K562 (cell line): ENCODE results near the gene DNAH3. TPM values are rescaled to one million over a fixed set of nuclear protein-coding genes. Genes with fewer than 3 reads are reported as not detected.

Experiments used
- FOS ChIP-seq: IDR thresholded peaks from 3 replicates; pipeline ENCODE4 v1.6.1; 2011; ENCODE audit not compliant: insufficient read length; ENCODE audit errors: extremely low read depth
- MTA1 ChIP-seq: fragments of 450-650 bp; IDR thresholded peaks from 2 replicates; pipeline ENCODE4 v1.6.1; 2017; ENCODE audit warnings: borderline replicate concordance
- NBN ChIP-seq: fragments of 450-650 bp; IDR thresholded peaks from 2 replicates; pipeline ENCODE4 v1.6.1; 2016; ENCODE audit warnings: low read depth, mild to moderate bottlenecking
- SMARCC2 ChIP-seq: fragments of 450-650 bp; IDR thresholded peaks from 2 replicates; pipeline ENCODE4 v1.6.1; 2017; ENCODE audit warnings: antibody characterized with exemption, moderate library complexity, mild to moderate bottlenecking, low read depth
- SOX6 ChIP-seq: fragments of 450-650 bp; IDR thresholded peaks from 2 replicates; pipeline ENCODE4 v1.6.1; 2014; ENCODE audit warnings: mild to moderate bottlenecking
- THRB ChIP-seq: fragments of 450-650 bp; formaldehyde crosslinking; conservative IDR thresholded peaks from 2 replicates; pipeline ENCODE4 v1.4.0; 2022; ENCODE audit warnings: mild to moderate bottlenecking, missing genetic modification characterization
- polyA plus RNA-seq, 8 experiments: library from polyadenylated mRNA; depleted of rRNA in 4 of 8; stranded (reverse) in 5 of 8; unstranded in 3 of 8; fragments of >200 nt; fragmentation: Nextera tagmentation in 2 of 8; fragmentation: Illumina TruSeq in 1 of 8; extraction: Ambion mirVana in 2 of 8; extraction: Trizol in 1 of 8; gene quantifications; 2 replicates each; pipeline versions ENCODE4 v1.2.1 to v1.2.3, GENCODE V29; 2011 to 2014; ENCODE audit warnings: inconsistent platforms in 1 of 8, missing spikeins in 1 of 8
- total RNA-seq, 7 experiments: library from RNA; depleted of rRNA in 6 of 7; stranded (reverse); fragments of >200 nt in 6 of 7; fragmentation: Illumina TruSeq in 2 of 7; extraction: Trizol in 2 of 7; gene quantifications; 2 replicates each; pipeline versions ENCODE4 v1.2.1 to v1.2.3, GENCODE V29; 2011 to 2021; ENCODE audit warnings: low replicate concordance in 1 of 7
- TF ChIP-seq, protein P1 (sequence below): fragments of 450-650 bp; formaldehyde crosslinking; IDR thresholded peaks from 2 replicates; pipeline ENCODE4 v1.4.0; 2022; ENCODE audit warnings: missing genetic modification characterization
- TF ChIP-seq, protein P2 (sequence below): fragments of 450-650 bp; IDR thresholded peaks from 2 replicates; pipeline ENCODE4 v1.6.1; 2016; ENCODE audit warnings: low read depth, mild to moderate bottlenecking, moderate library complexity
- TF ChIP-seq, protein P3 (sequence below): IDR thresholded peaks from 2 replicates; pipeline ENCODE4 v1.6.1; 2012; ENCODE audit warnings: low read depth, low read length, improper control_type of control experiment, borderline replicate concordance
- TF ChIP-seq, protein P4 (sequence below), 2 experiments: fragments of 450-650 bp in 1 of 2; sonication (generic) in 1 of 2; formaldehyde crosslinking in 1 of 2; IDR thresholded peaks; 2 replicates each; pipeline versions ENCODE4 v1.7.1 to v1.9.0; 2016 to 2022; ENCODE audit warnings: inconsistent platforms in 1 of 2, mild to moderate bottlenecking in 1 of 2, missing genetic modification reagents in 1 of 2

The DNAH3 gene
- total and polyA plus RNA-seq, 9 of the 15 experiments (the other 6 are each of a cell fraction or from before 2014, with no cell fraction given) = 0.32 to 0.84 (median 0.44) TPM

GRCh38 chr16:20904507-20905081 is 246.1 kb downstream of the DNAH3 start (continued):
- TF ChIP-seq FOS (no peak), SMARCC2 (peak; percentile 43; the same call in 1 of the 2 replicates), NBN (peak; percentile 46; the same call in 1 of the 2 replicates), THRB (CRISPR knock-in tag) (peak; percentile 82; the same call in 1 of the 2 replicates), MTA1 (peak; percentile 72; the same call in 1 of the 2 replicates), SOX6 (peak; percentile 88)
- TF ChIP-seq, protein P1, sequence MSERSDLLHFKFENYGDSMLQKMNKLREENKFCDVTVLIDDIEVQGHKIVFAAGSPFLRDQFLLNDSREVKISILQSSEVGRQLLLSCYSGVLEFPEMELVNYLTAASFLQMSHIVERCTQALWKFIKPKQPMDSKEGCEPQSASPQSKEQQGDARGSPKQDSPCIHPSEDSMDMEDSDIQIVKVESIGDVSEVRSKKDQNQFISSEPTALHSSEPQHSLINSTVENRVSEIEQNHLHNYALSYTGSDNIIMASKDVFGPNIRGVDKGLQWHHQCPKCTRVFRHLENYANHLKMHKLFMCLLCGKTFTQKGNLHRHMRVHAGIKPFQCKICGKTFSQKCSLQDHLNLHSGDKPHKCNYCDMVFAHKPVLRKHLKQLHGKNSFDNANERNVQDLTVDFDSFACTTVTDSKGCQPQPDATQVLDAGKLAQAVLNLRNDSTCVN (CRISPR knock-in tag) = peak; percentile 86; the same call in 1 of the 2 replicates
- TF ChIP-seq, protein P2, sequence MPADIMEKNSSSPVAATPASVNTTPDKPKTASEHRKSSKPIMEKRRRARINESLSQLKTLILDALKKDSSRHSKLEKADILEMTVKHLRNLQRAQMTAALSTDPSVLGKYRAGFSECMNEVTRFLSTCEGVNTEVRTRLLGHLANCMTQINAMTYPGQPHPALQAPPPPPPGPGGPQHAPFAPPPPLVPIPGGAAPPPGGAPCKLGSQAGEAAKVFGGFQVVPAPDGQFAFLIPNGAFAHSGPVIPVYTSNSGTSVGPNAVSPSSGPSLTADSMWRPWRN = 0 out of 2 replicates have a peak, but pooled peaks have one; percentile 11
- TF ChIP-seq, protein P3, sequence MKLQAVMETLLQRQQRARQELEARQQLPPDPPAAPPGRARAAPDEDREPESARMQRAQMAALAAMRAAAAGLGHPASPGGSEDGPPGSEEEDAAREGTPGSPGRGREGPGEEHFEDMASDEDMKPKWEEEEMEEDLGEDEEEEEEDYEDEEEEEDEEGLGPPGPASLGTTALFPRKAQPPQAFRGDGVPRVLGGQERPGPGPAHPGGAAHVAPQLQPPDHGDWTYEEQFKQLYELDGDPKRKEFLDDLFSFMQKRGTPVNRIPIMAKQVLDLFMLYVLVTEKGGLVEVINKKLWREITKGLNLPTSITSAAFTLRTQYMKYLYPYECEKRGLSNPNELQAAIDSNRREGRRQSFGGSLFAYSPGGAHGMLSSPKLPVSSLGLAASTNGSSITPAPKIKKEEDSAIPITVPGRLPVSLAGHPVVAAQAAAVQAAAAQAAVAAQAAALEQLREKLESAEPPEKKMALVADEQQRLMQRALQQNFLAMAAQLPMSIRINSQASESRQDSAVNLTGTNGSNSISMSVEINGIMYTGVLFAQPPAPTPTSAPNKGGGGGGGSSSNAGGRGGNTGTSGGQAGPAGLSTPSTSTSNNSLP = 0 out of 2 replicates have a peak, but pooled peaks have one; percentile 48
- TF ChIP-seq, protein P4, sequence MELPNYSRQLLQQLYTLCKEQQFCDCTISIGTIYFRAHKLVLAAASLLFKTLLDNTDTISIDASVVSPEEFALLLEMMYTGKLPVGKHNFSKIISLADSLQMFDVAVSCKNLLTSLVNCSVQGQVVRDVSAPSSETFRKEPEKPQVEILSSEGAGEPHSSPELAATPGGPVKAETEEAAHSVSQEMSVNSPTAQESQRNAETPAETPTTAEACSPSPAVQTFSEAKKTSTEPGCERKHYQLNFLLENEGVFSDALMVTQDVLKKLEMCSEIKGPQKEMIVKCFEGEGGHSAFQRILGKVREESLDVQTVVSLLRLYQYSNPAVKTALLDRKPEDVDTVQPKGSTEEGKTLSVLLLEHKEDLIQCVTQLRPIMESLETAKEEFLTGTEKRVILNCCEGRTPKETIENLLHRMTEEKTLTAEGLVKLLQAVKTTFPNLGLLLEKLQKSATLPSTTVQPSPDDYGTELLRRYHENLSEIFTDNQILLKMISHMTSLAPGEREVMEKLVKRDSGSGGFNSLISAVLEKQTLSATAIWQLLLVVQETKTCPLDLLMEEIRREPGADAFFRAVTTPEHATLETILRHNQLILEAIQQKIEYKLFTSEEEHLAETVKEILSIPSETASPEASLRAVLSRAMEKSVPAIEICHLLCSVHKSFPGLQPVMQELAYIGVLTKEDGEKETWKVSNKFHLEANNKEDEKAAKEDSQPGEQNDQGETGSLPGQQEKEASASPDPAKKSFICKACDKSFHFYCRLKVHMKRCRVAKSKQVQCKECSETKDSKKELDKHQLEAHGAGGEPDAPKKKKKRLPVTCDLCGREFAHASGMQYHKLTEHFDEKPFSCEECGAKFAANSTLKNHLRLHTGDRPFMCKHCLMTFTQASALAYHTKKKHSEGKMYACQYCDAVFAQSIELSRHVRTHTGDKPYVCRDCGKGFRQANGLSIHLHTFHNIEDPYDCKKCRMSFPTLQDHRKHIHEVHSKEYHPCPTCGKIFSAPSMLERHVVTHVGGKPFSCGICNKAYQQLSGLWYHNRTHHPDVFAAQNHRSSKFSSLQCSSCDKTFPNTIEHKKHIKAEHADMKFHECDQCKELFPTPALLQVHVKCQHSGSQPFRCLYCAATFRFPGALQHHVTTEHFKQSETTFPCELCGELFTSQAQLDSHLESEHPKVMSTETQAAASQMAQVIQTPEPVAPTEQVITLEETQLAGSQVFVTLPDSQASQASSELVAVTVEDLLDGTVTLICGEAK (IDR thresholded peaks at IDR 0.05) = peak; percentile 61; the same call in 1 of the 2 replicates
- TF ChIP-seq, protein P4 (CRISPR knock-in tag; IDR thresholded peaks at IDR 0.05) = no peak
